Heart right ventricle (tissue), 16 donors: ENCODE data around the gene ITGAL. TPM values are rescaled to one million over a fixed set of nuclear protein-coding genes. Genes with fewer than 3 reads are reported as not detected.

Source experiments
- ATAC-seq, 8 donors: fragments of 200-7000 bp; cut with Tn5 transposase; one replicate each; pipeline ENCODE4 v1.9.1; 2020; ENCODE audit warnings: mild to moderate bottlenecking in 8 of 8, moderate library complexity in 8 of 8, moderate number of reproducible peaks in 1 of 8
- DNase-seq, 2 donors: peaks; one replicate each; pipeline ENCODE4 v3.0.0-alpha.2; 2020
- H3K27ac ChIP-seq, 10 donors: fragments of 200-600 bp; sonication (generic) in 2 of 10; one replicate each; pipeline versions ENCODE4 v1.5.0 to v1.8.0; 2020 to 2022; ENCODE audit warnings: mild to moderate bottlenecking in 3 of 10
- H3K27me3 ChIP-seq, 7 donors: fragments of 200-600 bp; one replicate each; pipeline ENCODE4 v1.8.0; 2021 to 2022; ENCODE audit warnings: mild to moderate bottlenecking in 2 of 7
- H3K36me3 ChIP-seq, 9 donors: fragments of 200-600 bp; sonication (generic) in 1 of 9; one replicate each; pipeline versions ENCODE4 v1.5.0 to v1.8.0; 2020 to 2022; ENCODE audit warnings: mild to moderate bottlenecking in 2 of 9
- H3K4me1 ChIP-seq, 9 donors: fragments of 200-600 bp; sonication (generic) in 1 of 9; one replicate each; pipeline versions ENCODE4 v1.5.0 to v1.8.0; 2020 to 2022; ENCODE audit warnings: mild to moderate bottlenecking in 4 of 9
- H3K4me3 ChIP-seq, 10 donors: fragments of 200-600 bp; sonication (generic) in 2 of 10; one replicate each; pipeline versions ENCODE4 v1.5.0 to v1.8.0; 2020 to 2022; ENCODE audit warnings: mild to moderate bottlenecking in 7 of 10, moderate library complexity in 2 of 10
- H3K9me3 ChIP-seq, 11 donors: fragments of 200-600 bp in 10 of 11; sonication (generic) in 2 of 11; one replicate each; pipeline versions ENCODE4 v1.5.0 to v1.8.0; 2013 to 2022; ENCODE audit warnings: mild to moderate bottlenecking in 2 of 11, control low read depth in 1 of 11, moderate library complexity in 1 of 11
- CTCF ChIP-seq, 9 donors: fragments of 200-600 bp; sonication (generic) in 2 of 9; IDR thresholded peaks; one replicate each; pipeline versions ENCODE4 v1.5.0 to v1.8.0; 2021 to 2022; ENCODE audit warnings: antibody characterized with exemption in 9 of 9, mild to moderate bottlenecking in 5 of 9, moderate library complexity in 1 of 9
- WGBS, 2 donors: extraction: QIAGEN DNeasy Blood & Tissue Kit; methylation state at CpG; one replicate each; pipeline ENCODE4 v1.1.7; 2013; ENCODE audit warnings: inconsistent platforms in 1 of 2; 5-methylcytosine and 5-hydroxymethylcytosine counted together
- intact Hi-C, 10 donors: fragments of 100-400 bp; cut with DNase I; formaldehyde crosslinking; loops; one replicate each; pipeline versions ENCODE4 v1.11.1 to v1.14.2; 2022
- polyA plus RNA-seq, 2 donors: library from polyadenylated mRNA; stranded (reverse); fragments of 200-250 nt; gene quantifications; one replicate each; pipeline ENCODE4 v1.2.3, GENCODE V29; 2013
- total RNA-seq, 10 donors: library from RNA; stranded (reverse); fragmentation: NEBNext Ultra II Directional in 3 of 10; extraction: Animal tissue kit (Norgen Biotek cat#: 25700) in 3 of 10; gene quantifications; one replicate each; pipeline versions ENCODE4 v1.2.1 to v1.2.4, GENCODE V29; 2021 to 2023
- donor health status: Arrhythmogenic right ventricular cardiomyopathy.
- donor health status: ischemic (EF 13 %, LVEDD 7.1; RV severe dilation, severe dysfunction).
- donor health status: healthy with polysubstance abuse.
- donor health status: DM: no; HTN: yes; CAD: no.
- donor health status: DM: no; HTN: no; CAD: no.
- donor health status: ischemic (EF 25% LVEDD 6.9; RV normal size, moderate dysfunction).
- donor health status: ischemic (EF 25% LVEDD 5.7; RV mildly dilated, moderate dysfunction).
- donor health status: healthy.
- donor health status: DM: yes; HTN: yes; CAD: no.
- donor health status: Ischemic cardiomyopathy.
- donor health status: ischemic (EF 35%, LVEDD 5.7; RV mildly dilated, moderate dysfunction).
- donor health status: nonischemic (EF 11% LVEDD 7.7; RV severe dilation, severe dysfunction).
- donor health status: DM: yes; HTN: yes; CAD: no.
- donor health status: PGD.
- donor health status: ischemic (EF 29% LVEDD 5.4; RV normal size, mild dysfunction).
- donor health status: nonischemic (EF 23%, LVEDD 6.1; RV moderate dilation, normal function).

ITGAL gene
- total and polyA plus RNA-seq, 12 donors = 0.52 to 18.2 (median 1.6) TPM

- Histone ChIP-seq H3K27ac (peak overlapping the region; percentile 94 to 100 (median 99)), H3K4me3 (peak overlapping the region; percentile 52 to 87 (median 71)), H3K27me3 (no peaks in the 10 kb centered on the region), H3K36me3 (peaks cover 0 to 34% (median 8%) of the 10 kb centered on the region in 9 donors), H3K4me1 (peaks cover 8 to 43% (median 38%) of the 10 kb centered on the region in 9 donors), H3K9me3 (no peaks in the 10 kb centered on the region)
- peak; percentile 92 to 97 (median 95) for ATAC-seq
- peak in 6 of 9 donors; percentile 23 to 50 (median 33) for TF ChIP-seq CTCF (IDR thresholded peaks at IDR 0.05)
- DNase-seq = peak; percentile 98 to 99
- intact Hi-C loops = loop anchor here in 7 of 10 donors (2.0 to 10.0 kb wide), 10 partner anchors 32 to 128 kb away; partner anchors contain the start of genes SEPHS2 (in 5 of the 7), ZNF688 (in 4 of the 7), DCTPP1 (in 1 of the 7) and FBRS (in 1 of the 7)
- WGBS, 2 donors = 1% methylated on average over 73 to 79 of the region's 79 CpGs
Observed at GRCh38 chr16:30526823-30527634, 54.5 kb downstream of the ITGAL start.

GRCh38 chr16:30527635-30528178 is 55.2 kb downstream of the ITGAL start:
- Histone ChIP-seq H3K27ac (peak overlapping the region in 9 of 10 donors; percentile 94 to 100 (median 99)), H3K27me3 (no peaks in the 10 kb centered on the region), H3K4me3 (peak overlapping the region in 9 of 10 donors; percentile 4 to 87 (median 72)), H3K9me3 (no peaks in the 10 kb centered on the region), H3K36me3 (peaks cover 0 to 41% (median 14%) of the 10 kb centered on the region in 9 donors), H3K4me1 (peaks cover 8 to 43% (median 38%) of the 10 kb centered on the region in 9 donors)
- intact Hi-C loops = loop anchor here in 7 of 10 donors (2.0 to 10.0 kb wide), 10 partner anchors 31 to 127 kb away; partner anchors contain the start of genes SEPHS2 (in 5 of the 7), ZNF688 (in 4 of the 7), DCTPP1 (in 1 of the 7) and FBRS (in 1 of the 7)
- ATAC-seq (no peak), DNase-seq (no peak)
- WGBS, 2 donors = 22 to 23% methylated on average over 14 of the region's 14 CpGs
- TF ChIP-seq CTCF (IDR thresholded peaks at IDR 0.05) = no peak

GRCh38 chr16:30528799-30529457 is 56.4 kb downstream of the ITGAL start:
- Histone ChIP-seq H3K27ac (peak overlapping the region in 6 of 10 donors; percentile 94 to 100 (median 98)), H3K36me3 (peaks cover 0 to 49% (median 18%) of the 10 kb centered on the region in 9 donors), H3K4me3 (no peak overlapping the region), H3K4me1 (peaks cover 8 to 52% (median 42%) of the 10 kb centered on the region in 9 donors), H3K27me3 (no peaks in the 10 kb centered on the region), H3K9me3 (no peaks in the 10 kb centered on the region)
- 72 to 80% methylated on average over 4 of the region's 4 CpGs for WGBS, 2 donors
- ATAC-seq = no peak
- intact Hi-C loops = loop anchor here in 7 of 10 donors (5.0 to 10.0 kb wide), 7 partner anchors 43 to 126 kb away; partner anchors contain the start of genes SEPHS2 (in 4 of the 7), ZNF688 (in 4 of the 7), DCTPP1 (in 1 of the 7) and FBRS (in 1 of the 7)
- no peak for DNase-seq
- no peak for TF ChIP-seq CTCF (IDR thresholded peaks at IDR 0.05)
